ENCODE measurements around the gene C1QTNF4.
"Not testable (repeated sequence)": the region's sequence is repeated elsewhere in the genome, so short reads cannot be mapped to it uniquely, and the experiment has no call there.

Gene C1QTNF4

GRCh38 chr11:47572715-47573255 lies 21.4 kb downstream of the C1QTNF4 start:
- in situ Hi-C loops (cut with MboI; ENCODE audit: low pct_unique_long_range_greater_than_20kb, low sequenced_read_pairs) = no loop called here
- no peak for DNase-seq

DNA sequence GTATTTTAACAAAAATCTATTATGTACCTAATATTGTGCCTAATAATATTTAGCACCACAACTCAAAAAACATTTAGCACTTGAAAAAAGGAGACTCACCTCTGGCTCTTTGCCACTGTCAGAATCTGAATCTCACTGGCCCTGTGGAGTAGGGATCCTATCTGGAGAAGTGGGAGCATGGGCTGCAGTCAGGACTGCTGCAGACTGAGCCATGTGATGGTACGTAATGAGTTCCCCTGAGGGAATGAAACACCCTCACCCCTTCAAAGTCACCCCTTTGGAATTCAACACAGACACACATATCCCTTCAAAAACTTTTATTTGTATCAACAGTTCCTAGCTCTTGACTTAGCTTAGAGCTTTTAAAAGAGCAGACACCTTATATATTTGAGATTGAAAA lies 22.3 kb downstream of the C1QTNF4 start:
- DNase-seq = no peak
- in situ Hi-C loops (cut with MboI; ENCODE audit: low pct_unique_long_range_greater_than_20kb, low sequenced_read_pairs) = no loop called here

DNA sequence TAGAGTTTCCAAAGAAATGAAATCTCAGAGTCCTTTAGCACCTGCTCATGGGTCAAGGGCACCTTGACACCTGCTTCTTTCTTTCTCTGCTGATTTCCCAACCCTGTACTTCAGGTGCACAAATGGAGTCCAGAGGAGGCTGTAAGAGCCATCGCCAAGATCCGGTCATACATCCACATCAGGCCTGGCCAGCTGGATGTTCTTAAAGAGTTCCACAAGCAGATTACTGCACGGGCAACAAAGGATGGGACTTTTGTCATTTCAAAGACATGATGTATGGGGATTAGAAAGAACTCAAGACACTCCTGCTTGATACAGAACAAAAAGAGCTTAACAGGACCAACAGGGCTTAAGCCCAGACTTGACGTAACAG lies 22.9 kb downstream of the C1QTNF4 start:
- in situ Hi-C loops (cut with MboI; ENCODE audit: low pct_unique_long_range_greater_than_20kb, low sequenced_read_pairs) = no loop called here

GRCh38 chr11:47570651-47571356 lies 23.4 kb downstream of the C1QTNF4 start:
- no peak for DNase-seq
- in situ Hi-C loops (cut with MboI; ENCODE audit: low pct_unique_long_range_greater_than_20kb, low sequenced_read_pairs) = no loop called here

More for the DNA sequence above, 22.9 kb downstream of the C1QTNF4 start:
- no peak for DNase-seq

DNA sequence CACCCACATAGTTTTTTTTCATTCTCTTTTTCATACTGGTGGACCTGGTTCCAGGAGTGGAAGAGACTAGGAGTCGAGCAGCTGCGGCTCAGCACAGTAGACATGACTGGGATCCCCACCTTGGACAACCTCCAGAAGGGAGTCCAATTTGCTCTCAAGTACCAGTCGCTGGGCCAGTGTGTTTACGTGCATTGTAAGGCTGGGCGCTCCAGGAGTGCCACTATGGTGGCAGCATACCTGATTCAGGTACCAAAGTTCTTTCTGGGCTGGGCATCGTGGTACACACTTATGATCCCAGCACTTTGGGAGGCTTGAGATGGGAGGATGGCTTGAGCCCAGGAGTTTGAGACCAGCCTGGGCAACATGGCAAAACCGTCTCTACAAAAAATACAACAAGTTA lies 24.6 kb downstream of the C1QTNF4 start:
- in situ Hi-C loops (cut with MboI; ENCODE audit: low pct_unique_long_range_greater_than_20kb, low sequenced_read_pairs) = no loop called here
- DNase-seq = no peak

- DNase-seq = peak; percentile 57
- in situ Hi-C loops (cut with MboI; ENCODE audit: low pct_unique_long_range_greater_than_20kb, low sequenced_read_pairs) = no loop called here
These were observed 28.0 kb downstream of the C1QTNF4 start for GRCh38 chr11:47566149-47566698.

DNA sequence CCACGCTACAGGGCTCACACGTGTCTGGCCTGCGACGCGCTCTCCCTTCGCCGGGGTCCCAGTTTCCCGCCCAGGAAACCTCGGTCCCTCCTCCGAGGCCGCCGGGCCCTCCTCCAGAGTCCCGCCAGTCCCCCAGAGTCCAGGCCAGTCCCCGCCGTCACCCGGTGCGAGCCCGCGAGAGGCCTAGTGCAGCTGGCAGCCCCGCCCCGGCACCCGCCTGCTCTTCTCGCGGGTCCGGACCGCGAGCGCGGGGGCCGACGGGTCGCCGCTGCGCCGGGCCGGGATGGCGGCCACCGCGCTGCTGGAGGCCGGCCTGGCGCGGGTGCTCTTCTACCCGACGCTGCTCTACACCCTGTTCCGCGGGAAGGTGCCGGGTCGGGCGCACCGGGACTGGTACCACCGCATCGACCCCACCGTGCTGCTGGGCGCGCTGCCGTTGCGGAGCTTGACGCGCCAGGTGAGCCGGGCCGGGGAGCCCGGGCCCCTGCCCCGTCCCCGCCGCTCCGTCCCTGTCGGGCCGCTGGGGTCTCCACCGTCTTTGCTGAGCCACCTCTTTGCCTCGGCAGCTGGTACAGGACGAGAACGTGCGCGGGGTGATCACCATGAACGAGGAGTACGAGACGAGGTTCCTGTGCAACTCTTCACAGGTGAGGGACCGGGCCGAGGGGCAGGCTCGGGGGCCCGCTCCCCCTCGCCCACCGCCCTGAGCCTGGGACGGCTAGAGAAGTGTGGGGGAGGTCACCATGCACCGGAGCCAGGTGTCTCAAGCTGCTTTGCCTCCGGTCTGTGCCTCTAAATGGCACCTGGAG lies 28.7 kb downstream of the C1QTNF4 start, which contains the start of gene PTPMT1:
Gene PTPMT1, plus strand, starts transcription at position 260 of the 809 bp plus-strand sequence. Its CDS starts 24 bp downstream, at position 284.
- DNase-seq = peak; percentile 67
- in situ Hi-C loops (cut with MboI; ENCODE audit: low pct_unique_long_range_greater_than_20kb, low sequenced_read_pairs) = no loop called here

- DNase-seq = no peak
- in situ Hi-C loops (cut with MboI; ENCODE audit: low pct_unique_long_range_greater_than_20kb, low sequenced_read_pairs) = no loop called here
These were observed 29.3 kb downstream of the C1QTNF4 start for GRCh38 chr11:47564933-47565339.

DNA sequence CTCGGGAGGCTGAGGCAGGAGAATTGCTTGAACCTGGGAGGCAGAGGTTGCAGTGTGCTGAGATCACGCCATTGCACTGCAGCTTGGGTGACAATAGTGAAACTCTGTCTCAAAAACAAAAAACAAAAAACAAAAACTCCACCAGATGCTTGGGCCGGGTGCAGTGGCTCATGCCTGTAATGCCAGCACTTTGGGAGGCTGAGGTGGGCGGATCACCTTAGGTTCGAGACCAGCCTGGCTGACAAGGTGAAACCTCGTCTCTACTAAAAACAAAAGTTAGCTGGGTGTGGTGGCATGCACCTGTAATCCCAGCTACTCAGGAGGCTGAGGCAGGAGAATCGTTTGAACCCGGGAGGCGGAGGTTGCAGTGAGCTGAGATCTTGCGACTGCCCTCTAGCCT lies 29.8 kb downstream of the C1QTNF4 start:
- in situ Hi-C loops (cut with MboI; ENCODE audit: low pct_unique_long_range_greater_than_20kb, low sequenced_read_pairs); DNase-seq: not testable (repeated sequence)

DNA sequence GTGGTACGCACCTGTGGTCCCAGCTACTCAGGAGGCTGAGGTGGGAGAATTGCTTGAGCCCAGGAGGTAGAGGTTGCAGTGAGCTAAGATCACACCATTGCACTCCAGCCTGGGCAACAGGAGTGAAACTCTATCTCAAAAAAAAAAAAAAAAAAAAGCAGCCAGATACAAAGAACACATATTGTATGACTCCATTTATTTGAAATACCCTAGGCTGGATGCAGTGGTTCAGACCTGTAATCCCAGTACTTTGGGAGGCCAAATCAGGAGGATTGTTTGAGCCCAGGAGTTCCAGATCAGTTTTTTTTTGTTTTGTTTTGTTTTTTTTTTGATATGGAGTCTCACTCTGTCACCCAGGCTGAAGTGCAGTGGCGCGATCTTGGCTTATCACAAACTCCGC lies 31.8 kb downstream of the C1QTNF4 start:
- in situ Hi-C loops (cut with MboI; ENCODE audit: low pct_unique_long_range_greater_than_20kb, low sequenced_read_pairs); DNase-seq: not testable (repeated sequence)

DNA sequence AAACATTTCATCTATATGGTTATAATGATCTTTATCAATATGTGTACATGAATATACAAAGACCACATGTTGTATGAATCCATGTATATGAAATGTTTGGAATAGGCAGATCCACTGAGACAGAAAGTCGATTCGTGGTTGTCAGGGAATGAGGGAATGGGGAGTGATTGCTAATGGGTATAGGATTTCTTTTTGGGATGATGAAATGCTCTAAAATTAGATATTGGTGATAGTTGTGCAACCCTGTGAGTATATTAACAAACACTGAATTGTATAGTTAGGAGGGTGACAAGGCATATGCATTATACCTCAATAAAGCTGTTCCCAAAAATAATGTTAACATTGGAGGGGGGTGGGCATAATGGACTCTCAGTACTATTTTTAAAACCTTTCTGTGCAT lies 33.8 kb downstream of the C1QTNF4 start:
- DNase-seq = no peak
- in situ Hi-C loops (cut with MboI; ENCODE audit: low pct_unique_long_range_greater_than_20kb, low sequenced_read_pairs) = no loop called here

DNA sequence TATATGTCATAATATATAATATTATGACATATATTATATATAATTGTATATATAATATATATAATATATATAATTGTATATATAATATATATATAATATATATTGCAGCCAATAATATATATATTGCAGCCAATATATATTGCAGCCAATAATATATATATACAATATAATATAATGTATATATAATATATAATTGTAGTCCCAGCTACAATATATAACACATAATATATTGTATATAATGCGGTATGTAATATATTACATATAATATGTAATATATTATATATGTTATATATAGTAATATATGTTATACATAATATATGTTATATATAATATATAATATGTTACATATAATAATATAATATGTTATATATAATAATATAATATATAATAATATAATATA lies 35.5 kb downstream of the C1QTNF4 start:
- no peak for DNase-seq
- in situ Hi-C loops (cut with MboI; ENCODE audit: low pct_unique_long_range_greater_than_20kb, low sequenced_read_pairs) = loop anchor here (10.0 kb wide), 1 partner anchor 56 kb away; no protein-coding TSS in a partner anchor

DNA sequence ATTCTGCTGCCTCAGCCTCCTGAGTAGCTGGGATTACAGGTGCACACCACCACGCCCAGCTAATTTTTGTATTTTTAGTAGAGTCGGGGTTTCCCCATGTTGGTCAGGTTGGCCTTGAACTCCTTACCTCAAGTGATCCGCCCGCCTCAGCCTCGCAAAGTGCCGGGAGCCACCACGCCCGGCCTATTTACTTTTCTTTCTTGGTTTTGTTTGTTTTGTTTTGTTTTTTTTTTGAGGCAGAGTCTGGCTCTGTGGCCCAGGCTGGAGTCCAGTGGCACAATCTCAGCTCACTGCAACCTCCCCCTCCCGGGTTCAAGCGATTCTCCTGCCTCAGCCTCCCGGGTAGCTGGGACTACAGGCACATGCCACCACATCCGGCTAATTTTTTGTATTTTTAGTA lies 37.2 kb downstream of the C1QTNF4 start:
- not testable (repeated sequence) for DNase-seq
- in situ Hi-C loops (cut with MboI; ENCODE audit: low pct_unique_long_range_greater_than_20kb, low sequenced_read_pairs) = loop anchor here (10.0 kb wide), 1 partner anchor 58 kb away; no protein-coding TSS in a partner anchor

DNA sequence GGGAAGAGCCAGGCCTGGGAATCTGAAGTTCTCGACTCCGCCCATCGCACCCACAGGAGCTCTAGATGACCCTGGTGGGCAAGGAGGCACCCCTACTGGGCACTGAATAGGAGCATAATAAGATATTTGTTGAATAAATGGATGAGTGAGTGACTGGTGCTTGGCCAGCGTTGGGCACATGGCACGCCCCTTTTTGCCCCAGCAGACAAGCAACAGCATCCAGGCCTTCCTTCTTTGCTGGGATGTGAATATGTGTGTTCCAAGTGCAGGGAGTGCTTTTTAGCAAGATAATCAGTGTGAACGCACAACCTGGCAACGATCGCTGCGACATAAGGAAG lies 40.8 kb downstream of the C1QTNF4 start:
- no peak for DNase-seq
- in situ Hi-C loops (cut with MboI; ENCODE audit: low pct_unique_long_range_greater_than_20kb, low sequenced_read_pairs) = loop anchor here (10.0 kb wide), 1 partner anchor 61 kb away; no protein-coding TSS in a partner anchor

GRCh38 chr11:47552566-47553405 lies 41.4 kb downstream of the C1QTNF4 start, which contains the start of gene CELF1:
Gene CELF1, minus strand, starts transcription at chr11:47553132. Its CDS starts 53,609 bp downstream, at chr11:47499523.
- DNase-seq = peak; percentile 91
- in situ Hi-C loops (cut with MboI; ENCODE audit: low pct_unique_long_range_greater_than_20kb, low sequenced_read_pairs) = loop anchor here (10.0 kb wide), 1 partner anchor 62 kb away; no protein-coding TSS in a partner anchor

DNA sequence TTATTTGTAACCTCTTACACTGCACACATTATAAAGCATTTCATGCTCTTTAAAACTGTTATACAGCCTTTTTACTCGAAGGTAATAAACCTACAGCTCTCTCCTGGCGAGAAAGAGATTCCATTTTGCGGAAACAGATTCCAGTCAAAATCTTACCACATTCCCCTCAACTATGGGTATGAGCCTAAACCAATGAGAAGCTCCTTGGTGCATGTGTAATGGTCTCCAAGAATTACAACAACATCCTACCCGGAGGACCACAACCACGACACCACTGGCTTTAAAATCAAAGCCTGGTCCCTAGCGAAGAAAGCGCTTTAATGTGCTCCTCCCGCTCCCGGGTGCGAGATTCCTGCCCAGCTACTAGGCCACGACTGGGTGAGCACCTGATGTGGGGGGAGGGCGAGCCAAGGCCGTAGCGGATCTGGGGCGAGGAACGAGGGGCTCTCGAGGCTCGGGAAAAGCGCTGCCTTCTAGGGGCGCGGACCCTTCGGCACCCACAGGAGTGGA lies 42.1 kb downstream of the C1QTNF4 start:
- DNase-seq = peak; percentile 51
- in situ Hi-C loops (cut with MboI; ENCODE audit: low pct_unique_long_range_greater_than_20kb, low sequenced_read_pairs) = loop anchor here (10.0 kb wide), 1 partner anchor 63 kb away; no protein-coding TSS in a partner anchor

DNA sequence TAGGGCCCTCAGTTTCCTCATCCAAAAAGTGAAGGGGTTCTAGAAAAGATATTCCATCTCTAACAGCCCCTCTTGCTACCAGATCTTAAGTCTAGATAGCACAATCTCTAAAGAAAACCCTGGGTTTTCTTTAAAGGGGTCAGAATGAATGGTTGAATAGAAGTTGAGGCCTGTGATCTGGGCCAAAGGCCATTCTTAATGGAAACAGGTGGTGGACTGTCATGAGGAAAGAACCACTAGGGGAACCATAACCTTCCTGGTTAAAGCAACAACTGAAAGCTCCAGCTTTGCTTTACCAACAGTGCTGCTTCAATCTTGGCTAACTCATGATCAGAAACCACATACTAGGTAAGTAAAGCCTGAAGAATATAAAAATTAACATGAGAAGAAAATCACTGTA lies 43.1 kb downstream of the C1QTNF4 start:
- in situ Hi-C loops (cut with MboI; ENCODE audit: low pct_unique_long_range_greater_than_20kb, low sequenced_read_pairs) = loop anchor here (10.0 kb wide), 1 partner anchor 64 kb away; no protein-coding TSS in a partner anchor
- peak; percentile 51 for DNase-seq

GRCh38 chr11:47550288-47551047 lies 43.7 kb downstream of the C1QTNF4 start:
- no peak for DNase-seq
- in situ Hi-C loops (cut with MboI; ENCODE audit: low pct_unique_long_range_greater_than_20kb, low sequenced_read_pairs) = loop anchor here (10.0 kb wide), 1 partner anchor 64 kb away; no protein-coding TSS in a partner anchor

Measured in KBM-7 (cell line).